Psoas muscle (tissue), 8 donors: ENCODE results near the gene SCG3. TPM values are rescaled to one million over a fixed set of nuclear protein-coding genes. Genes with fewer than 3 reads are reported as not detected.

Source experiments
- ATAC-seq, 4 donors: fragments of 200-7000 bp; cut with Tn5 transposase; one replicate each; pipeline ENCODE4 v1.9.1; 2020; ENCODE audit warnings: moderate library complexity in 3 of 4, mild to moderate bottlenecking in 2 of 4
- DNase-seq, 2 donors: peaks; one replicate each; pipeline ENCODE4 v3.0.0-alpha.2; 2020
- H3K27ac ChIP-seq: fragments of 200-600 bp; one replicate; pipeline ENCODE4 v1.8.0; 2022
- H3K27me3 ChIP-seq, 3 donors: fragments of 200-600 bp in 1 of 3; one replicate each; pipeline versions ENCODE4 v1.6.1 to v1.8.0; 2013 to 2022; ENCODE audit warnings: low read length in 2 of 3, mild to moderate bottlenecking in 2 of 3, moderate library complexity in 1 of 3; ENCODE audit not compliant: insufficient read depth in 3 of 3
- H3K36me3 ChIP-seq, 2 donors: fragments of 200-600 bp in 1 of 2; one replicate each; pipeline versions ENCODE4 v1.6.1 to v1.8.0; 2013 to 2022; ENCODE audit warnings: low read depth in 1 of 2, mild to moderate bottlenecking in 1 of 2, moderate library complexity in 1 of 2; ENCODE audit not compliant: insufficient read depth in 1 of 2
- H3K4me1 ChIP-seq: fragments of 200-600 bp; one replicate; pipeline ENCODE4 v1.8.0; 2022
- H3K4me3 ChIP-seq: fragments of 200-600 bp; one replicate; pipeline ENCODE4 v1.8.0; 2022; ENCODE audit warnings: mild to moderate bottlenecking
- H3K9me3 ChIP-seq: fragments of 200-600 bp; one replicate; pipeline ENCODE4 v1.8.0; 2022
- WGBS, 3 donors: extraction: QIAGEN DNeasy Blood & Tissue Kit; methylation state at CpG; one replicate each; pipeline versions ENCODE4 v1.1.6 to v1.1.7; 2013; 5-methylcytosine and 5-hydroxymethylcytosine counted together
- intact Hi-C, 2 donors: fragments of 100-400 bp; cut with DNase I; formaldehyde crosslinking; loops; one replicate each; pipeline versions ENCODE4 v1.11.0 to v1.14.2; 2022
- polyA plus RNA-seq, 3 donors: library from polyadenylated mRNA; stranded (reverse); fragments of 200-250 nt; gene quantifications; one replicate each; pipeline ENCODE4 v1.2.3, GENCODE V29; 2013
- total RNA-seq, 4 donors: library from RNA; stranded (reverse); fragmentation: NEBNext Ultra II Directional in 2 of 4; extraction: Animal tissue kit (Norgen Biotek cat#: 25700) in 2 of 4; gene quantifications; one replicate each; pipeline versions ENCODE4 v1.2.1 to v1.2.4, GENCODE V29; 2021 to 2023
- TF ChIP-seq, protein P1 (sequence below): fragments of 200-600 bp; IDR thresholded peaks from one replicate; pipeline ENCODE4 v1.8.0; 2022; ENCODE audit warnings: antibody characterized with exemption
- donor health status: healthy with polysubstance abuse.
- donor health status: DM: no; HTN: no; CAD: no; lungs with moderate emphysema.
- donor health status: Bipolar disorder and iron deficiency.
- donor health status: healthy.
- donor health status: DM: yes; HTN: yes; CAD: no.
- donor health status: DM: no; HTN: no; CAD: no.
- donor health status: DM: no; HTN: no; CAD: no.
- donor health status: DM: yes; HTN: yes; CAD: no.

SCG3 gene
- total and polyA plus RNA-seq, 7 donors, result 0.04 to 0.07 (median 0.06) TPM; not detected in 4

DNA sequence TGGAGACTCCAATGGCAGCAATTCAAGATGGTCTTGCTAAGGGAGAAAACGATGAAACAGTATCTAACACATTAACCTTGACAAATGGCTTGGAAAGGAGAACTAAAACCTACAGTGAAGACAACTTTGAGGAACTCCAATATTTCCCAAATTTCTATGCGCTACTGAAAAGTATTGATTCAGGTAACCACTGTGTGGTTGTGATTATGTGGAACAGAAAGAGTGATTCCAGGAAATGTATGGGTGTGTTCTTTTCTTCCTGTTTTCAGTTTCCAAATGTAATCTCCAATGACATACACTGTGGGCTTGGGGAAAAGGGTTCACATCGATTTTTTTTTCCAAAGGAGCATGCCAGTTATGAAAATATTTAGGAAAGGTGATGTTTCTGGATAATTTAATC lies 10.9 kb downstream of the SCG3 start:
- no peaks in the 10 kb centered on the region for H3K36me3 ChIP-seq
- ATAC-seq (no peak), DNase-seq (no peak)
- no peaks in the 10 kb centered on the region for H3K9me3 ChIP-seq
- no peak overlapping the region for H3K4me3 ChIP-seq
- TF ChIP-seq, protein P1, sequence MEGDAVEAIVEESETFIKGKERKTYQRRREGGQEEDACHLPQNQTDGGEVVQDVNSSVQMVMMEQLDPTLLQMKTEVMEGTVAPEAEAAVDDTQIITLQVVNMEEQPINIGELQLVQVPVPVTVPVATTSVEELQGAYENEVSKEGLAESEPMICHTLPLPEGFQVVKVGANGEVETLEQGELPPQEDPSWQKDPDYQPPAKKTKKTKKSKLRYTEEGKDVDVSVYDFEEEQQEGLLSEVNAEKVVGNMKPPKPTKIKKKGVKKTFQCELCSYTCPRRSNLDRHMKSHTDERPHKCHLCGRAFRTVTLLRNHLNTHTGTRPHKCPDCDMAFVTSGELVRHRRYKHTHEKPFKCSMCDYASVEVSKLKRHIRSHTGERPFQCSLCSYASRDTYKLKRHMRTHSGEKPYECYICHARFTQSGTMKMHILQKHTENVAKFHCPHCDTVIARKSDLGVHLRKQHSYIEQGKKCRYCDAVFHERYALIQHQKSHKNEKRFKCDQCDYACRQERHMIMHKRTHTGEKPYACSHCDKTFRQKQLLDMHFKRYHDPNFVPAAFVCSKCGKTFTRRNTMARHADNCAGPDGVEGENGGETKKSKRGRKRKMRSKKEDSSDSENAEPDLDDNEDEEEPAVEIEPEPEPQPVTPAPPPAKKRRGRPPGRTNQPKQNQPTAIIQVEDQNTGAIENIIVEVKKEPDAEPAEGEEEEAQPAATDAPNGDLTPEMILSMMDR, result no peak
- no peak overlapping the region for H3K27ac ChIP-seq
- intact Hi-C loops, result no loop called here
- H3K27me3 ChIP-seq, result peaks cover 0 to 12% (median 0%) of the 10 kb centered on the region in 3 donors
- 53 to 66% (median 54%) methylated on average over 3 of the region's 3 CpGs for WGBS, 3 donors
- H3K4me1 ChIP-seq, result no peaks in the 10 kb centered on the region

GRCh38 chr15:51696566-51696965 lies 15.3 kb downstream of the SCG3 start:
- no peaks in the 10 kb centered on the region for H3K4me1 ChIP-seq
- H3K27me3 ChIP-seq, result peaks cover 0 to under 1% (median 0%) of the 10 kb centered on the region in 3 donors
- no peak overlapping the region for H3K27ac ChIP-seq
- H3K9me3 ChIP-seq, result no peaks in the 10 kb centered on the region
- intact Hi-C loops, result no loop called here
- H3K4me3 ChIP-seq, result no peak overlapping the region
- TF ChIP-seq, protein P1, result no peak
- 66 to 75% (median 73%) methylated on average over 5 of the region's 5 CpGs for WGBS, 3 donors
- ATAC-seq (no peak), DNase-seq (no peak)
- H3K36me3 ChIP-seq, result no peaks in the 10 kb centered on the region

- DNase-seq (no peak), ATAC-seq (no peak)
- WGBS, 3 donors, result 91 to 98% (median 93%) methylated on average over 2 of the region's 2 CpGs
These were observed 15.9 kb downstream of the SCG3 start for GRCh38 chr15:51697163-51697562.

DNA sequence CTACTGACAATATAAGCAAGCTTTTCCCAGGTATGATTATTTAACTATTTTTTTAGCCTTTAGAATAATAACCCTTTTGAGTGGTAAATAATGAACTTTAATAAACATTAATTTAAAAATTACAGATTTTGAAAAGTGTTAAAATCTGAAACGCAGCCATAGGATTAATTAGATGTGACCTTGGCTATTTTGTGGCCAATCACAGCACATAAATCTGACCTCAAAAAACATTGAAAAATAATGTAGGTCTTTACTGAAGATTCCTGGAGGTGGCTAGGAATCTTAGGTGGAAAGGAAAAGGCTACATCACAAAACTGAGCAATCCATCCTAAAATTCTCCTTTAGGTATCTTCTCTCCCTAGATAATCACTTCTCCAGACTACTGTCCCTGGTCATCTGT lies 18.1 kb downstream of the SCG3 start:
- no peak overlapping the region for H3K4me3 ChIP-seq
- no peaks in the 10 kb centered on the region for H3K4me1 ChIP-seq
- DNase-seq (no peak), ATAC-seq (no peak)
- intact Hi-C loops, result no loop called here
- H3K9me3 ChIP-seq, result no peaks in the 10 kb centered on the region
- H3K36me3 ChIP-seq, result no peaks in the 10 kb centered on the region
- TF ChIP-seq, protein P1, result no peak
- no peaks in the 10 kb centered on the region for H3K27me3 ChIP-seq
- WGBS, 3 donors, result 76 to 87% (median 80%) methylated on average over 1 of the region's 1 CpG
- no peak overlapping the region for H3K27ac ChIP-seq

More at GRCh38 chr15:51697163-51697562, 15.9 kb downstream of the SCG3 start:
- H3K9me3 ChIP-seq, result no peaks in the 10 kb centered on the region
- H3K27ac ChIP-seq, result no peak overlapping the region
- no peaks in the 10 kb centered on the region for H3K36me3 ChIP-seq
- intact Hi-C loops, result no loop called here
- TF ChIP-seq, protein P1, result no peak
- H3K4me3 ChIP-seq, result no peak overlapping the region
- H3K27me3 ChIP-seq, result no peaks in the 10 kb centered on the region
- no peaks in the 10 kb centered on the region for H3K4me1 ChIP-seq

GRCh38 chr15:51702710-51703109 lies 21.4 kb downstream of the SCG3 start:
- Histone ChIP-seq H3K4me3 (no peak overlapping the region), H3K4me1 (no peaks in the 10 kb centered on the region), H3K27me3 (no peaks in the 10 kb centered on the region), H3K27ac (no peak overlapping the region), H3K9me3 (no peaks in the 10 kb centered on the region), H3K36me3 (no peaks in the 10 kb centered on the region)
- no peak for ATAC-seq
- TF ChIP-seq, protein P1, result no peak
- 36 to 50% (median 37%) methylated on average over 1 of the region's 1 CpG for WGBS, 3 donors
- no peak for DNase-seq
- intact Hi-C loops, result no loop called here
